GM10266 (cell line): ENCODE results near the gene SUN3.

ENCODE experiments used
- DNase-seq: peaks from one replicate; pipeline ENCODE4 v3.0.0; 2012; ENCODE audit errors: extremely low spot score
- CTCF ChIP-seq: IDR thresholded peaks from 2 replicates; pipeline ENCODE4 v1.5.1; 2012; ENCODE audit warnings: mild to moderate bottlenecking, low read depth; ENCODE audit not compliant: control insufficient read depth, insufficient read depth; ENCODE audit errors: missing control alignments

The SUN3 gene

GRCh38 chr7:47979832-47980181, 49.1 kb downstream of the SUN3 start:
- no peak for TF ChIP-seq CTCF
- no peak for DNase-seq

- peak; percentile 94 for DNase-seq
- TF ChIP-seq CTCF, result no peak
Measured at GRCh38 chr7:47979145-47979831, 49.6 kb downstream of the SUN3 start, which contains the start of gene HUS1. Gene HUS1, minus strand, starts transcription at chr7:47979615. Its CDS starts 96 bp downstream, at chr7:47979519.

- no peak for DNase-seq
Measured at GRCh38 chr7:47978790-47979144, 50.1 kb downstream of the SUN3 start.

GRCh38 chr7:47973739-47974138, 55.2 kb downstream of the SUN3 start:
- no peak for DNase-seq
- TF ChIP-seq CTCF, result no peak

More at GRCh38 chr7:47978790-47979144, 50.1 kb downstream of the SUN3 start:
- TF ChIP-seq CTCF, result no peak

GRCh38 chr7:47970761-47971160, 58.1 kb downstream of the SUN3 start:
- no peak for DNase-seq

GRCh38 chr7:47968847-47969774, 59.8 kb downstream of the SUN3 start:
- peak; percentile 68 for DNase-seq
- peak; percentile 82 for TF ChIP-seq CTCF

More at GRCh38 chr7:47970761-47971160, 58.1 kb downstream of the SUN3 start:
- TF ChIP-seq CTCF, result no peak

- no peak for TF ChIP-seq CTCF
Measured at GRCh38 chr7:47967708-47968107, 61.2 kb downstream of the SUN3 start.

More at GRCh38 chr7:47967708-47968107, 61.2 kb downstream of the SUN3 start:
- no peak for DNase-seq
